ENCODE data around the gene SLC6A12.
"Not testable (repeated sequence)": the region's sequence is repeated elsewhere in the genome, so short reads cannot be mapped to it uniquely, and the experiment has no call there.

Gene SLC6A12

DNA sequence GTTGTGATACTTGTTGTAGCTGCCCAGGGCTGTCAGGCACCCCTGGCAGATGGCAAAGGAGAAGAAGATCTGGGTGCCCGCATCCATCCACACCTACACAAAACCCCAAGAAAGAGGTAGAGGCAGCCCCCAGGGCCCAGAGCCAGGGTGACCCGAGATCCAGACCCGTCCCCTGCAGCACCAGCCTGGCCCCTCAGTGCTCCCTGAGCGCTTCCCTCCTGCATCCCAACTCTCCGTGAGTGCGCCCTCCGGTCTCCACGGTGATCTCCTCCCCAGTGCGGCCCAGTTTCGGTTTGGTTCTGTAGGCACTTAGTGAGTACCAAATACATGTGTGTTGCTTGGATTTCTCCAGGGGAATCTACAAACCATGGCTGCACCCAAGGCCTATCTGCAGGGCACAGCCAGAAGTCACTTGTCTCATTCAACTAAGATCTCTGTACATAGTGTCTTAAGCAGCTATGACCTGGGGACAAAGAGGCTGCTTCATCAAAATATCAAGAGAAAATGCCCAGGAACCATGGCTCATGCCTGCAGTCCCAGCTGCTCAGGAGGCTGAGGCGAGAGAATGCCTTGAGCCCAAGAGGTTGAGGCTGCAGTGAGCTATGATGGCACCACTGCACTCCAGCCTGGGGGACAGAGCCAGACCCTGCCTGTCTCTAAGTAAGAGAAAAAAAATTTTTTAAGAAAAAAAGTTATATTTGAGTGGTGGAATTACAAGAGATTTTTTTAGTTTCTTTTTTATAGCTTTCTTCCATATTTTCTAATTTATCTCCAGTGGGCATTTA, 15.9 kb downstream of the SLC6A12 start:
- DNase-seq (ENCODE audit: low read depth): no peak

DNA sequence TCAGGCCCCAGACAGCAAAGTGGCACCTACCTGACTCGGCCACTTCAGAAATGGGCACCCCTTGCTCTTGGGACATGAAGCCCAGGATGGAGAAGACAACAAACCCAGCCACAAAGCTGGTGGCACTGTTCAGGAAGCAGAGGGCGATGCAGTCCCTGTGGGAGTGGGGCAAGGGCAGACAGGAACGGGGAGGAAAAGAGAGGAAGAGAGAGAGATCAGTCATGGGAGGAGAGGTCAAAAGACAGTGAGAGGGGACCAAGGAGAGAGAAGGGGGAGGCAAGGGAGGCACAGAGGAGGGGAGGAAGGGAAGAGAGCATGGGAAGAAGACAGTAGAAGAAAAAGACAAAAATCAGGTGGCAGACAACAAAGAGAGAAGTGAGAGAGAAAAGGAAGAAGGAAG, 16.6 kb downstream of the SLC6A12 start:
- DNase-seq (ENCODE audit: low read depth): no peak

DNA sequence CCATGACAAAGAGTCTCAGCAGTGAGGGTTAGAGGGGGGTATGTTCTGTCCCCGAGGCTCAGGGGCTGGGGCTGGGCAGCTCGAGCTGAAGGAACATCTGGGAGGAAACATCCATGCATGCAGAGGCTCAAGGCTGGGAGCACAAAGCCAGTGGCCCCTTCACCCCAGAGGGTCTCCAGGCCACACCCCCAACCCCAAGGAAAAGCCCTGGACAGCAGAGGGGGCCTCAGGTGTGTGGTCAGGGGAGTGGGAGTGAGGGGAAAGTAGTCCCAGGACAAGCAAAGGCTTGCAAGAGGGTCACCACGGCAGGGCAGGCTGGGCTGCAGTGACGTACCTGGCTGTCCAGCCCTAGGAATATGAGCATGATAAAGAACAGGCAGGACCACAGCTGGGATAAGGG, 17.5 kb downstream of the SLC6A12 start:
- DNase-seq (ENCODE audit: low read depth): no peak

DNA sequence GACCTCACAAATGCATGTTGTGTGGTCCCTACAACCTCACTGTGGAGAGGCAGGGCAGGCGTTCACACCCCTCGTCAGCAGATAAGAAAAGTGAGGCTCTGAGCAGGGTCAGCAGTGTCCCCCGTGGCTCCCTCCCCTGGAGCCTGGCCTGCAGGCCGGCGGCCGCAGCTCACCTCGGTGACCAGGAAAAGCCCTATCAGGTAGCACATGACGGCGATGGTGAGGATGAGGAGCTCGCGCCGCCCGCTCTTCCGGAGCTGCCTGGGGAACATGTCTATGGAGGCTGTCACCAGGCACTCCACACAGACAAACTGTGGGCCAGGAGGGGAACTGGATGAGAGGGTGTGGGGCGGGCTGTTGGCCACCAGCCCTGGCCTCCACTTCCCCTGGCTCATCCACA, 18.0 kb downstream of the SLC6A12 start:
- no peak for DNase-seq (ENCODE audit: low read depth)

DNA sequence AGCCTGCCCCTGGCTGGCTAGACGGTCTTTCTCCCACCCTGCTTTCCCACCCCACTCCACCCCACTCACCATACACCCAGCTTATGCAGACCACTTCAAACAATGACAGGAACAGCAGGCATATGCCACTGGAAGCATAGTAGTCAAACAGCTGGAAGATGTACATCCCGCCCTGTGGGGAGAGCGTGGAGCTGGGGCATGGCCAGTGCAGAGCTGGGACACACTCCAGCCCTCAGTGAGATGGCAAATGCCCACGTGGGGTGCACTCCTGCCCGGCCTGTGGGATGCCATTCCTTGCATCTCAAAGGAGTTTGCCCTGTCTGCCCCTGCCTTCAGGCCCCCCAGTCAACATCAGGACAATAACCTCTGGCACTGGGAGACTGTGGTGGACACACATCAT, 18.8 kb downstream of the SLC6A12 start:
- DNase-seq (ENCODE audit: low read depth): no peak

DNA sequence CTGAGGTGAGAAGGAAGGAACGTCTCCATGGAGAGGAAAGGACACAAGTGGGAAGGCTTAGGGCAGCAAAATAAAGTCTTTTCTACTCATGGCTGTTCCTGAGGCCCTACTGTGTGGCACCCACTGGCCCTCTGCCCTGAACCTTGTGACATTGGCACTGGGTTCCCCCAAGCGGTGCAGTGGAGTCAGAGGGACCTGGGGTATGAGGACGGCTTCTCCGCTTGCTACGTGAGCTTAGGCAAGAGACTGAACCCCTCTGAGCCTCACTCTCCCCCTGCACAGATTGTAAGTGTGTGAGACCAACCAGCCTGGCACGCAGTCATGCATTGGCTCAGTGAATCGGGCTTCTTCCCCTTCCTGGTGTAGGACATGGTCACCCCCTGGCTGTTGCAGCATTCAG, 19.7 kb downstream of the SLC6A12 start:
- no peak for DNase-seq (ENCODE audit: low read depth)

DNA sequence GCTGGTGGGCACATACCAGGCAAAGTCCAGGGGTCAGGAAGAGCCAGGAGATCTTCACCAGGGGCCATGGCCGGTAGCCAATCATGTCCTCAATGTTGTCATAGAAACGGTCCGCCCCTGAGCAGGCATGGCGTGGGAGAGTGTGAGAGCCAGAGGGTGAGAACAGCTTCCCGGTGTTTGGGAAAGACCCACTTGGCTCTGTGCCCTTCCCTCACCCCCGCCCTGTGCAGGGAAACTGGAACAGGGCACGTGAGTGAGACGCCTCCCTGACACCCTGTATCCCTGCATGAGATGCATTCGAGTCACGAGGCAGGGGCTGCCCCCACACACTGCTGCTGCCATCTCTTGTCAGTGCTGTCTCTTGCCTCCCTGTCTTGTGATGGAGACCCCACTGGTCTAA, 20.7 kb downstream of the SLC6A12 start:
- DNase-seq (ENCODE audit: low read depth): no peak

DNA sequence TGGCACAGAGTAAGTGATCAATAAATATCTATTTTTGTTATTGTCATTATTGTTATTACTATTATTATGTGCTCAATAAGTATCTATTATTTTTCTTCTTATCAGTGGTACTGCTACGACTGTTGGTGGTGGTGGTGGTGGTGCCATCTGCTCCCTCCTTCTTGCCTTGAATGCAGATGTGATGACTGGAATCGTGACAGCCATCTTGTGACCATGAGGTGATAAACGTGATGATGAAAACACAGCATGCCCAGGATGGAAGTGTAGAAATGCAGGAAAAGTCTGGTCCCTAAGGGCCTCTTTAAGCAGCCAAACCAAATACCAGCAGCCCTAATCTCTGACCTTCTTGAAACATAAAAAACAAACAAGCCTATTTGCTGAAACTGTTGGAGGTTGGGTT, 22.4 kb downstream of the SLC6A12 start:
- DNase-seq (ENCODE audit: low read depth): no peak

DNA sequence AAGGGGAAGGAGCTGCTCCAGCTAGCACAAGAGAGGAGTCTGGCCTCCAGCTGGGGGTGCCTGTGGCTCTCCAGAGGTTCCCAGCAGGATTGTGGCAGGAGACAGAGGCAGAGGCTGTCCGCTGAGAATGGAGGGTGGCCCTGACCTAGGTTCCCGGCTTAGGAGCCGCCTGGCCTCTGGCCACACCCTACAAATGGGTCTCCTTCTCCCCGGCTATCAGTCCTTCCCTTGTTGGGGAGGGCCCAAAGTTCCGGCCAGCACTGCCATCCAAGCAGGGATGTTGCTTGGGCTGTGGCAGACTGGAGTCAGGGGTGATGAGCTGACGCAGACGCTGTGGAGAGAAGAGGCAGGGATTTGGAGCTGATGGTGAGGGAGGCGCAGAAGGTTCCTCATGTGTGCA, 23.1 kb downstream of the SLC6A12 start:
- no peak for DNase-seq (ENCODE audit: low read depth)

DNA sequence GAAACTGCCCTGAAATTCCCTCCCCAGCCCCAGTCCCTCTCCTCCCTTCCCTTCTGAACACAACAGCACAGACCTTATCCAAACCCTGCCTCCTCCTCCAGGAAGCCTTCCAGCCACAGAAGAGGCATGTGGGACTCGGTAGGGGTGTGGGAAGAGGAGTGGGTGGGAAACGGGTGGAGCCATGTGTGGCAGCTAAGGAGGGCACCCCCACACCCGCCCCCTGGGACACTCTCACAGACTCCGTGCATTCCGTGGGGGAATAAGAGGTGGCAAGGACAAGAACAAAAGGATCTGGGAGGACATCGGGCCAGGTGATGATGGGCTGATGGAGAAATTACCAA, 24.4 kb downstream of the SLC6A12 start:
- DNase-seq (ENCODE audit: low read depth): no peak

DNA sequence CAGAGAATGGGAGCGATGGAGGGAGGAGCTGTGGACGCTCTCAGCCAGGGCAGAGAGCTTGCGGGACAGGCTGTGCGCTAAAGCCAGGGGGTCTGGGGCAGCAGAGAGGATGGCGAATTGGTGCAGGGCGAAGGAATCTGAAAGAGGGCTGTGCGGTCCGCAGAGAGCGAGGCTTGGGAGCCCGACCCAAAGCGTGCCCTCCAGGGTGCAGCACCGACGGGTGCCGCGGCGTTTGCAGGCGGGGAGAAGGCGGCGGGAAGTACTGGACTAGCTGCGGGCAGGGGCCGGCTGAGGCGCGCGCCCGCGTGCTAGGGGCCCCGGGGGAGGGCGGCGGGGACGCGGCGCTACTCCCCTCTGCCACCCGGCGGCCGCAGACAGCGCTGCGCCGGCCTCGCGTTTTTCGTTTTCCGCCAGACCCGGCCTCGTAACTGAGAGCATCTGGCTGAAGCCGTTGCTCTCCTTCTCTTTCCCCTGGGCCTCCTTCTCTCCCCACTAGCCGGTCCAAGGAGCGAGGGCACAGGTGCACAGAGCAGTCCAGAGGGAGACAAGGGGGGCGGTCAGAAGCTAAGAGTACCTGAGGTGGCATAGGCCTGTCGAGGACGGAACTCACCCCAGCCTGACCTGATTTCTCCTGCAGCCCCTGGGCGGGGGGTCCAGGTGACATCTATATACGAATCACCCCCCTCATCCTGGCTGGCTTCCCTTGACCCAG, 24.9 kb downstream of the SLC6A12 start:
- peak; percentile 65 for DNase-seq (ENCODE audit: low read depth)

DNA sequence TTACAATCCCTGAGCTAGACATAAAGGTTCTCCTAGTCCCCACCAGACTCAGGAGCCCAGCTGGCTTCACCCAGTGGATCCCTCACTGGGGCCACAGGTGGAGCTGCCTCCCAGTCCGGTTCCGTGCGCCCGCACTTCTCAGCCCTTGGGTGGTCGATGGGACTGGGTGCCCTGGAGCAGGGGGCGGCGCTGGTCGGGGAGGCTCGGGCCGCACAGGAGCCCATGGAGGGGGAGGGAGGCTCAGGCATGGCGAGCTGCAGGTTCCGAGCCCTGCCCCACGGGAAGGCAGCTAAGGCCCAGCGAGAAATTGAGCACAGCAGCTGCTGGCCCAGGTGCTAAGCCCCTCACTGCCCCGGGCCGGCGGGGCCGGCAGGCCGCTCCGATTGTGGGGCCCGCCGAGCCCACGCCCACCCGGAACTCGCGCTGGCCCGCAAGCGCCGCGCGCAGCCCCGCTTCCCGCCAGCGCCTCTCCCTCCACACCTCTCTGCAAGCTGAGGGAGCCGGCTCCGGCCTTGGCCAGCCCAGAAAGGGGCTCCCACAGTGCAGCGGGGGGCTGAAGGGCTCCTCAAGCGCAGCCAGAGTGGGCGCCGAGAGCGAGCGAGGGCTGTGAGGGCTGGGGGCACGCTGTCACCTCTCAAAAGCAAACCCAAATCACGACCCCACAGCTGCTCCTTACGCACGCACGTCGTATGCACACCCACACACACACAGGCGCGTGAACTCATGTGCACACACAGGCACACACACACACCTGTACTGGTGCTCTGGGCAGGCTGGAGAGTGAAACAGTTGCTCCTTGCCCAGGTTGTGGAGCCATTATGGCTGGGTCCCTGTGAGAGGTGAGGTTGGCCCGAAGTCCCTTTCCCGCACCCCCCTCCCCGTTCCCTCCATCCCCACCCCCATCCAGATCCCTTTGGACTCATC, 25.7 kb downstream of the SLC6A12 start:
- DNase-seq (ENCODE audit: low read depth): not testable (repeated sequence)

DNA sequence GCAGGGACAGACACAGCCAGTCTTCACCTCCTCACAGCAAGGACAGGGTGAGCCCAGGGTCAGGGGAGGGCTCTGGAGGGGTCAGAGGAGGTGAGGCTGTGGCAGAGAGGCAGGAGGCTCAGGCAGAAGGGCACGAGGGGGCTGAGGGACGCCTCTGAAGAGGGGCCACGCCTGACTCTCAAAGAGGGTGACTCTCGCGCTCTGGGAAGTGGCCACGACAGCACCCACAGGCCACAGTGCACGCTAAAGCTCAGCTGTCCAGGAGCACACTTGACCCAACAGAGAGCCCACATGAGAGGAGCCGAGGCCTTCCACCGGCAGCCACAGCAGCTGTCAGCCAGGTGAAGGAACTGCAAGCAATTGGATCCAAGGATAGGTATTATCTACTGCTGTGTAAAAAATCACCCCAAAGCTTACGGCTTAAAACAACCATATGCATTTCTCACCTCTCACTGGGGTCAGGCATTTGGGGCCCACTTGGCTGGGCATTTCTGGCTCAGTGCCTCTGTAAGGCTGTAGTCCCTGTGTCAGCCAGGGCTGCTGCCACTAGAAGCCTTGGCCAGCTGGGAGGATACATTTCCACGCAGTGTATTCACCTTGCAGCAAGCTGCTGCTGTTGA, 27.8 kb downstream of the SLC6A12 start:
- DNase-seq (ENCODE audit: low read depth): no peak

DNA sequence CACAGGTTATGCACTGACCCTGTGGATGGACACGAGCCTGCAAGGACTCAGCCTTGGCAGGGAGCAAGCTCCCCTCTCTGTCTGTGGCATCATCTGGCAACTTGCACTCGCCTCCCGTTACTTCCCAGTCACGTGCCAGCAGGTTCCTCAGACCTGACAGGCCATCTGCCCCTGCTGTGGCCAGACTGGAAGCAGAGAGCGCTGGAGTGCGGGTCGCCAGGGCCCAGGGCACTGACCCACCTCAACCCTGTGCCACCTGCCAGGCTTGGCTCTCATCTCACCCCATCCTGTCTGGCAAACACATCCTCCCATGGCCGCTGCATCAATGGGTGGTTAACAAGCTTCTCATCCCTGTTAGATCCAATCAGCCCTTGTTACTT, 28.4 kb downstream of the SLC6A12 start:
- no peak for DNase-seq (ENCODE audit: low read depth)

DNA sequence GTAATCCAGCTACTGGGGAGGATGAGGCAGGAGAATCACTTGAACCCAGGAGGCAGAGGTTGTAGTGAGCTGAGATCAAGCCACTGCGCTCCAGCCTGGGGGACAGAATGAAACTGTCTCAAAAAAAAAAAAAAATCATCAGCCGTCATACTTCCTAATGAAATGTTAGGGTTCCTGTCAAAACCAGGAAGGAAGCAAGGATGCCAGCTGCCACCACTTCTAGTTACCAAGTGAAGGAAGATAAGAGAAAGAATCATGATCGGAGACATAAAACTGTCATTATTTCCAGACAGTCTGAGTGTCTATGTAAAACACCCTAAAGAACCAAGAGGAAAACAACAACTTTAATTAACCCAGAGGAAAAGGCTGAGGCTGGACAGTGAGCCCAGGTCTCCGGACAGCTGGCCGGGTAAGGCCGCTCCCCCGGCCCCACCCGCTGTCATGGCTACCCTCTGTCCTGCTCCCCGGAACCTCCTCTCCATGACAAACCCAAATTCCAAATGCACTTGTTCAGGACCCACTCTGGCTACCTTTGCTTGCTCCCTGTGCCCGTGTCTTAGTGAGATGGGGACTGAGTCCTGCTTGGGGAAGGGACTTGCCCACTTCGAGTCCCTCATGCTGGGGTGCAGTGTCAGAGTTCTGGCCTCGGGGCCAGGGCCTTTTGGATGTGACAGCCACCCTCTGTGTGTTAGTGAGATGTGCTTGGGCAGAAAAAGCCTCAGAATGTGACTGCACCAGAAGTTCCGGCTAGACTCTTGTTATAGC, 29.0 kb downstream of the SLC6A12 start:
- no peak for DNase-seq (ENCODE audit: low read depth)

DNA sequence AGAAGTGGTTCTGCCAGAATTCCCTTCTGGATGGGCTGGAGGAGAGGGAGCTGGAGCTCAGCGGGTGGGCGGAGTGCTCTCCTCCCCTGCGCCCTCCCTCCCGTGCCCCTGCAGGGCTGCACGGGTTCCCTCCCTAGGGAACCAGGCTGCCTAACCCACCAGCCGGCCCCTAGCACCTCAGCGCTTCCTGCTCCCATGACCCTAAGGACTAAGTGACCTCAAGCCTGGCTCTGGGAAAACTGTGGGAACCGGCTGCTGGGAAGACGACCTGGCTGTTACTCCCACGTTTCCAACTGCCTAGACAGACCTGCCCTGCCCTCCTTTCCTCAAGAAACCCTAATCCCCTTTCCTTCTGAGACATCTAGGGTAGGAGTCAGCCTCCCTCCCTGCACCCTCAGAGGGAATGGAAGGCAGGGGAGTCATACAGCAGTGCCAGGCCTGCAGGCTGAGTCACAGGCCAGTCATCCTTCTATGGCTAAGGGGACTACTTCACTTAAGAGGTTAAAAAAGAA, 31.5 kb downstream of the SLC6A12 start:
- DNase-seq (ENCODE audit: low read depth): peak; percentile 92

DNA sequence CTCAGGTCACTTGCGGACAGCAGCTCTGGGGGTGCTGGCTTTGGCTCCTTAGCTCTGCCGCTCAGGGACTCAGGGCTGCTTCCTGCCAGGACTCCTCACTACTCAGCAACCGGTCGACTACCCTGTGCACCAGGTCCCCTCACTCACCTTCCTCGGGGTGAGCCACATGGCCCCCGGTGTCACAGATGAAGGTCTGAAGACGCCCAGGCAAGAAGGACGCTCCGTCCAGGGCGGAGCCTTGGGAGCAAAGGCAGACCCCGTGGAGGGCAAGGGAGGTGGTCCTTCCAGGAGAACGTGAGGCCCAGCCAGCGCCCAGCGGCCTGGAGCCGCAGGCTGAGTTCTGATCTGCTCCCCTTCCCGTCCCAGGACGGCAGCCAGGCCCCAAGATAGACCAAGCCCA, 32.0 kb downstream of the SLC6A12 start:
- DNase-seq (ENCODE audit: low read depth): no peak

DNA sequence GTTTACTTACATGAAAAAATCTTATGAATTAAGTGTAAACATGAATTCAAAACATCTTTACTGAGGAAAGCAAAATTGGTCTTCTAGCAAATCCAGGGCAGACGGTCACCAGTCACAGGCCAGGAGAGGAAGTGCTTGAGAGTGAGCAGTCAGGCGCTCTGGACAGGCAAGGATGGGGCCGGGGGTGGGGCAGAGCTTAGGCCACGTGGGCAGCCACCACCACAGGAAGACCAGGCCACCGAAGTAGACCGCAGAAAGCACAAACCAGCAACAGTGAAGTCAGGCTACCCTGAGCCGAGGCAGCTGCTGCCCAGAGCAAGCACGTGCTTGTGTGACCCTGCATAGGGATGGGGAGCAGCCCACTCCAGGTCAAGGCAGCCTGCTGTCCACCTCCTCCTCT, 33.5 kb downstream of the SLC6A12 start:
- DNase-seq (ENCODE audit: low read depth): no peak

DNA sequence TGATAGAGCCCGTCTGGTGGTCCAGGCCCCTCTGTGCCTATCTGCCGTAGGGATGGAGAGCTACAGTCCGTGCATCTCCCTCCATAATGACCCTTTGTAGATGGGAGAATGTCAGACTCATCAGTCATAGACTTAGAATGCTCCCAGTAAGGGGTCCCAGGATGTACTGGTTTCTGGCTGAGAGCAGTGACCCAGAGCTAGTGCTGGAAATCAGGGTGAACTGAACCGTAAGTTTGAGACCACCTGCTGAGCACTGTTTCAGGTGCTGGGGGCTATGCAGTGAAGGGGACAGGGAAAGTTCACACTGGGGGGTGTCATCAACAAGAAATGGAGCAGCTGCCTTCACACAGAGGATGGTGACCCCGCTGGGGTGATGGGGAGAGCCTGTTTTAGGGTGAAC, 34.1 kb downstream of the SLC6A12 start:
- no peak for DNase-seq (ENCODE audit: low read depth)

DNA sequence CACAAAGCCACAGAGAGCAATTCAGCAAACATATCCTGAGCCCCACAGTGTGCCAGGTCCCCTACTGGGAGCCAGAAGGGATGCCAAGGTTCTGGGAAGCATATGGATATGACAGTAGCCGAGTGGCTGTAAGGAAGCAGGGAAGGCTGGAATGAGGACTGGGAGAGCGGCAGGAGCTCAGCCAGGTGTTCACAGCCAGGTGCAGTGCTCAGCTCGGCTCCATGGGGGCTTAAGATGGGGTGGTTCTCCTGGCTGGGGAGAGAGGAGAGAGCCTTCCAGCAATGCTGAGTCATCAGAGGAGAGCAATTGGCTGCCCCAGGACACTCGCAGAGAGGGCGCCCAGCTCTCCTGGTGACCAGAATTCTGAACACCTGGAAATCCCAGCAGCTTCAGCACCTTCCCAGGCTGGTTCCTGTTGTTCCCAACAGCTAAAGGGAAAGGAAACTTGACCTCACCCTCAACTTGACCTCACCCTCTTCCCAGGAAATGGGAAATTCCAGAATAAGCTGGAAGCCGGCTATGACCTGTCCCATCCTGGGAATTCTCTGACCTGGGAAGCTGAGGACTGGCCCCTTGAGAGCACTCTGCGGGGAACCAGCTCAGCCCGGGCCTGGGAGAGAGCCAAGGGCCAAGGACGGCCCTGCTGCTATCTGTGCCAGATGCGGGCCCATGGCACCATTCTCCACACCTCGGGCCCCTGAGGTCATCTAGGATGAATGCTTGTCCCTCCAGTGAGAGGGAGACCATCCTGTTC, 34.6 kb downstream of the SLC6A12 start:
- DNase-seq (ENCODE audit: low read depth): peak; percentile 17

DNA sequence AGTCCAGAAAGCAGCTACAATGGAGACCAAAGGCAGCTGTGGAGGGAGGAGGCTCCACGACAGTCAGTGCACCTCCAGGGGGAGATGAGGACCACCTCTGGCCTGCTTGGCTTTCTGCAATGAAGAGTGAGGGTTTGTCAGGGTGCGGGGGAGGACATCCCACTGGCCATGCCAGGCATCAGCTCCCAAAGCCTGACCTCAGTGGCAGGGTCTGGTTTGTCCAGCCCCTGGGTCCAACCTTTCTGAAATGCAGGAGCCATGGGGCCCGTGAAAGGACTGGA, 35.2 kb downstream of the SLC6A12 start:
- DNase-seq (ENCODE audit: low read depth): no peak
